T-helper 2 cell treated with Interferon-gamma antibody and Interleukin-4, amounts not matched to agents 5 μg/mL and 100 μg/mL, for 36 hours (primary cell): Measurements from ENCODE around the gene EIF4E3.

Experiments used
- DNase-seq: peaks from one replicate; pipeline ENCODE4 v3.0.0; 2021; ENCODE audit warnings: low spot score
- H3K27ac Mint-ChIP-seq: one replicate; pipeline ENCODE4 v1.8.0; 2021; ENCODE audit warnings: mild to moderate bottlenecking, mixed read lengths
- H3K27me3 Mint-ChIP-seq: one replicate; pipeline ENCODE4 v1.8.0; 2021; ENCODE audit warnings: low read depth, mixed read lengths
- H3K36me3 Mint-ChIP-seq: one replicate; pipeline ENCODE4 v1.8.0; 2021; ENCODE audit warnings: low read depth, mixed read lengths
- H3K4me1 Mint-ChIP-seq: one replicate; pipeline ENCODE4 v1.8.0; 2021; ENCODE audit warnings: low read depth, mixed read lengths
- H3K4me3 Mint-ChIP-seq: one replicate; pipeline ENCODE4 v1.8.0; 2022; ENCODE audit warnings: mild to moderate bottlenecking, moderate library complexity, mixed read lengths
- H3K9me3 Mint-ChIP-seq: one replicate; pipeline ENCODE4 v1.8.0; 2021; ENCODE audit warnings: mixed read lengths

Gene EIF4E3

GRCh38 chr3:71710906-71711494 is 14.2 kb downstream of the EIF4E3 start:
- peak overlapping the region; percentile 14 for H3K27ac Mint-ChIP-seq
- peaks cover 29% of the 10 kb centered on the region for H3K4me1 Mint-ChIP-seq
- no peak for DNase-seq

GRCh38 chr3:71709908-71710511 is 15.2 kb downstream of the EIF4E3 start:
- Mint-ChIP-seq H3K4me3 (peak overlapping the region; percentile 58), H3K36me3 (peaks cover 48% of the 10 kb centered on the region), H3K27ac (peak overlapping the region; percentile 27), H3K4me1 (peaks cover 39% of the 10 kb centered on the region), H3K9me3 (no peaks in the 10 kb centered on the region), H3K27me3 (no peaks in the 10 kb centered on the region)
- no peak for DNase-seq

More at GRCh38 chr3:71710906-71711494, 14.2 kb downstream of the EIF4E3 start:
- Mint-ChIP-seq H3K9me3 (no peaks in the 10 kb centered on the region), H3K36me3 (peaks cover 40% of the 10 kb centered on the region), H3K4me3 (no peak overlapping the region), H3K27me3 (no peaks in the 10 kb centered on the region)

GRCh38 chr3:71708476-71709105 is 16.6 kb downstream of the EIF4E3 start:
- Mint-ChIP-seq H3K27ac (no peak overlapping the region), H3K4me3 (no peak overlapping the region), H3K4me1 (peaks cover 48% of the 10 kb centered on the region), H3K27me3 (no peaks in the 10 kb centered on the region), H3K9me3 (no peaks in the 10 kb centered on the region), H3K36me3 (peaks cover 61% of the 10 kb centered on the region)
- DNase-seq = no peak

- DNase-seq = no peak
- Mint-ChIP-seq H3K4me3 (no peak overlapping the region), H3K9me3 (no peaks in the 10 kb centered on the region), H3K27ac (no peak overlapping the region), H3K27me3 (no peaks in the 10 kb centered on the region), H3K4me1 (peaks cover 54% of the 10 kb centered on the region), H3K36me3 (peaks cover 65% of the 10 kb centered on the region)
Observed at GRCh38 chr3:71707595-71707994, 17.6 kb downstream of the EIF4E3 start.

GRCh38 chr3:71705681-71706080 is 19.5 kb downstream of the EIF4E3 start:
- peaks cover 64% of the 10 kb centered on the region for H3K4me1 Mint-ChIP-seq

GRCh38 chr3:71704915-71705314 is 20.3 kb downstream of the EIF4E3 start:
- no peaks in the 10 kb centered on the region for H3K9me3 Mint-ChIP-seq
- peaks cover 60% of the 10 kb centered on the region for H3K4me1 Mint-ChIP-seq
- H3K36me3 Mint-ChIP-seq = peaks cover 76% of the 10 kb centered on the region

More at GRCh38 chr3:71705681-71706080, 19.5 kb downstream of the EIF4E3 start:
- Mint-ChIP-seq H3K36me3 (peaks cover 79% of the 10 kb centered on the region), H3K27ac (no peak overlapping the region), H3K4me3 (peak overlapping the region; percentile 18), H3K27me3 (no peaks in the 10 kb centered on the region), H3K9me3 (no peaks in the 10 kb centered on the region)
- no peak for DNase-seq

GRCh38 chr3:71703797-71704196 is 21.4 kb downstream of the EIF4E3 start:
- Mint-ChIP-seq H3K27me3 (no peaks in the 10 kb centered on the region), H3K4me1 (peaks cover 52% of the 10 kb centered on the region), H3K9me3 (no peaks in the 10 kb centered on the region), H3K27ac (peak overlapping the region; percentile 42), H3K4me3 (peak overlapping the region; percentile 24), H3K36me3 (peaks cover 76% of the 10 kb centered on the region)
- no peak for DNase-seq

More at GRCh38 chr3:71704915-71705314, 20.3 kb downstream of the EIF4E3 start:
- no peak overlapping the region for H3K4me3 Mint-ChIP-seq
- H3K27me3 Mint-ChIP-seq = no peaks in the 10 kb centered on the region
- DNase-seq = no peak
- H3K27ac Mint-ChIP-seq = peak overlapping the region; percentile 50

- Mint-ChIP-seq H3K9me3 (no peaks in the 10 kb centered on the region), H3K27ac (peak overlapping the region; percentile 91), H3K4me3 (peak overlapping the region; percentile 67), H3K27me3 (no peaks in the 10 kb centered on the region), H3K36me3 (peaks cover 77% of the 10 kb centered on the region), H3K4me1 (peaks cover 48% of the 10 kb centered on the region)
- DNase-seq = peak; percentile 37
Observed at GRCh38 chr3:71702131-71703024, 22.8 kb downstream of the EIF4E3 start.

GRCh38 chr3:71701251-71701762 is 23.9 kb downstream of the EIF4E3 start:
- no peaks in the 10 kb centered on the region for H3K9me3 Mint-ChIP-seq
- no peaks in the 10 kb centered on the region for H3K27me3 Mint-ChIP-seq
- peaks cover 48% of the 10 kb centered on the region for H3K4me1 Mint-ChIP-seq
- DNase-seq = no peak
- peaks cover 71% of the 10 kb centered on the region for H3K36me3 Mint-ChIP-seq
- peak overlapping the region; percentile 32 for H3K4me3 Mint-ChIP-seq
- peak overlapping the region; percentile 91 for H3K27ac Mint-ChIP-seq

GRCh38 chr3:71695000-71695482 is 30.2 kb downstream of the EIF4E3 start:
- Mint-ChIP-seq H3K36me3 (peaks cover 49% of the 10 kb centered on the region), H3K27me3 (no peaks in the 10 kb centered on the region), H3K27ac (no peak overlapping the region), H3K4me1 (peaks cover 2% of the 10 kb centered on the region), H3K9me3 (no peaks in the 10 kb centered on the region), H3K4me3 (no peak overlapping the region)
- no peak for DNase-seq

- no peak for DNase-seq
- H3K36me3 Mint-ChIP-seq = peaks cover 50% of the 10 kb centered on the region
- peaks cover 5% of the 10 kb centered on the region for H3K4me1 Mint-ChIP-seq
- no peaks in the 10 kb centered on the region for H3K27me3 Mint-ChIP-seq
- no peak overlapping the region for H3K27ac Mint-ChIP-seq
- no peaks in the 10 kb centered on the region for H3K9me3 Mint-ChIP-seq
- H3K4me3 Mint-ChIP-seq = no peak overlapping the region
Observed at GRCh38 chr3:71694358-71694999, 30.7 kb downstream of the EIF4E3 start.

- H3K4me1 Mint-ChIP-seq = peaks cover 14% of the 10 kb centered on the region
- peaks cover 53% of the 10 kb centered on the region for H3K36me3 Mint-ChIP-seq
- no peak overlapping the region for H3K4me3 Mint-ChIP-seq
- H3K27me3 Mint-ChIP-seq = no peaks in the 10 kb centered on the region
- no peak overlapping the region for H3K27ac Mint-ChIP-seq
- DNase-seq = no peak
- no peaks in the 10 kb centered on the region for H3K9me3 Mint-ChIP-seq
Observed at GRCh38 chr3:71693641-71694040, 31.6 kb downstream of the EIF4E3 start.

- H3K9me3 Mint-ChIP-seq = no peaks in the 10 kb centered on the region
- no peak overlapping the region for H3K4me3 Mint-ChIP-seq
- H3K4me1 Mint-ChIP-seq = peaks cover 25% of the 10 kb centered on the region
- no peaks in the 10 kb centered on the region for H3K27me3 Mint-ChIP-seq
- peaks cover 53% of the 10 kb centered on the region for H3K36me3 Mint-ChIP-seq
- DNase-seq = no peak
- no peak overlapping the region for H3K27ac Mint-ChIP-seq
Observed at GRCh38 chr3:71692139-71692538, 33.1 kb downstream of the EIF4E3 start.
